ENCODE results near the gene BCL2L11. TPM values are rescaled to one million over a fixed set of nuclear protein-coding genes. Genes with fewer than 3 reads are reported as not detected.

BCL2L11 gene
- total and polyA plus RNA-seq, 9 of the 15 experiments (the other 6 are each of a cell fraction or from before 2014, with no cell fraction given) = 2.2 to 18.8 (median 5.0) TPM

DNA sequence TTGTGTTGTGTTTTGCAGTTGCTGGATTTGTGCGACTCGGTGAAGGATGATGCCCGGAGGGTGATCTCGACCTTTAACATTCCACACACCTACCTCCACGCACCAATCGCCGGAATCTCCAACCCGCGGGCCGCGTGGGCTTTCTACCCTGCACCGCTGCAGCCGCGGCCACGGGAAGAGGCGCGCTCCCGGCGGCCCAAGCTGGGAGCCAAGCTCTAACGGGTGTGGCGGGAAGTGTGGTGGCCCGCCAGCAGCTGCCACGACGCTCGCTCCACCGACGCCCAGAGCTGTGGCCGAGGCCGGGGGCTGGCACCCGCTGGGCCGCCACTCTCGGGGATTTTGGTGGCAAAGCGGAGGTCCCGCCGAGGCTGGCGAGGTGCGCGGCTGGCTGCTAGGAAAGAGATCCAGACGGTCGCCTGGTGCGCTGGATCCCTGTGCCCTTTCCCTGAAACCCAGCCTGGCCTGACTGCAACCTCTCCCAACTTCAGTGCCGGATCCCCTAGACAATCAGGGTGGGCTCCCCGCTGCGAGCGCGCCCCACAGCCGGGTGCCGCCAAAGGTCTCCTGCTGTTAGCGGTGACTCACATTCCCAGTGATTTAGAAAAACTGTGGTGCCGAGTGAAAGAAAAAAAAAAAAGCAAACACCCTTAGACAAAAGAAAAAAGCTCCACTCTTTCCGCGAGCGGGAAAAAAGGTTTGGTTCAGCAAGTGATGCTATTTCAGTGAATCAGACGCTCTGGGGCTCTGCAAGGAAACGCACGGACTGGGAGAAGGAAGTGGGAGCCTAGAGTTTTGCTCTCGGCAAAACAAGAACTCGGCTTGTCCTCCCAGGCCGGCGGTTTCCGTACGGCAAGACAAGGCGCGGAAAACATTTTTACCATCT lies 2.9 kb upstream of the BCL2L11 start:
- Histone ChIP-seq H3K27ac (ENCODE audit: extremely low read depth, low read depth, low read length) (no peak overlapping the region), H3K4me1 (replicated peaks in 1 of 2; ENCODE audit: control insufficient read depth in 2 of 2, insufficient read depth in 2 of 2, low read length in 2 of 2) (peaks cover 0 to 32% of the 10 kb centered on the region in 2 experiments; a peak in 3 of 5 replicates), H3K9me1 (ENCODE audit: control insufficient read depth, insufficient read depth, low read length) (no peaks in the 10 kb centered on the region), H3K4me3 (no peak overlapping the region), H2AFZ (ENCODE audit: low read depth, low read length) (no peak overlapping the region), H3K36me3 (ENCODE audit: control insufficient read depth, insufficient read depth, low read length) (no peaks in the 10 kb centered on the region), H3K27me3 (ENCODE audit: control insufficient read depth in 2 of 2, insufficient read depth in 2 of 2, low read length in 2 of 2) (no peaks in the 10 kb centered on the region), H3K9ac (ENCODE audit: insufficient read depth in 1 of 2, low read depth in 2 of 2, low read length in 2 of 2) (no peak overlapping the region), H3K79me2 (ENCODE audit: control insufficient read depth, insufficient read depth, low read length) (peaks cover 20% of the 10 kb centered on the region), H3K9me3 (replicated peaks; ENCODE audit: control insufficient read depth, insufficient read depth, low read depth, low read length) (no peaks in the 10 kb centered on the region), H3K4me2 (ENCODE audit: insufficient read depth, low read length) (no peak overlapping the region), H4K20me1 (replicated peaks; ENCODE audit: control insufficient read depth, insufficient read depth, low read length) (peaks cover 4% of the 10 kb centered on the region)
- DNase-seq (ENCODE audit: extremely low read depth in 1 of 4, low spot score in 3 of 4) (no peak), FAIRE-seq (no peak), ATAC-seq (no peak)
- POLR2A ChIA-PET = no interaction called here
- WGBS (ENCODE audit: insufficient coverage, low coverage, missing lambda C conversion rate) = 93% methylated on average over 45 of the region's 64 CpGs
- intact Hi-C loops (cut with micrococcal nuclease) = loop anchor here (5.0 to 10.0 kb wide), 3 partner anchors 303 to 549 kb away; no protein-coding TSS in a partner anchor
- CTCF ChIA-PET (ENCODE audit: low intra/inter-chr PET ratio) = no interaction called here
- TF ChIP-seq ZBTB33 (CRISPR knock-in tag; IDR thresholded peaks at IDR 0.05) (peak; percentile 80), MED1 (CRISPR knock-in tag; IDR thresholded peaks at IDR 0.05; ENCODE audit: borderline replicate concordance) (no peak), TGIF2 (CRISPR knock-in tag; IDR thresholded peaks at IDR 0.05) (no peak), HDAC8 (tag; IDR thresholded peaks at IDR 0.05) (no peak)
- in situ Hi-C loops (cut with MboI) = no loop called here
- BruUV-seq (replicated peaks) = no TSS peak
